H9 (cell line): Measurements from ENCODE around the gene HMGB4. TPM values are rescaled to one million over a fixed set of nuclear protein-coding genes. Genes with fewer than 3 reads are reported as not detected.

Experiments
- DNase-seq: peaks from one replicate; pipeline ENCODE4 v3.0.0-alpha.2; 2017
- H2AFZ ChIP-seq: one replicate; pipeline ENCODE4 v1.6.1; 2013; ENCODE audit warnings: mild to moderate bottlenecking, low read length, control low read depth, moderate library complexity
- H2AK5ac ChIP-seq: 2 replicates; pipeline ENCODE4 v1.6.1; 2013; ENCODE audit warnings: low read length, control low read depth, mixed read lengths; ENCODE audit not compliant: insufficient read length
- H2BK120ac ChIP-seq: one replicate; pipeline ENCODE4 v1.6.1; 2013; ENCODE audit warnings: low read depth, mild to moderate bottlenecking, low read length, control low read depth, inconsistent platforms; ENCODE audit not compliant: poor library complexity, severe bottlenecking
- H2BK12ac ChIP-seq: 2 replicates; pipeline ENCODE4 v1.6.1; 2013; ENCODE audit warnings: low read length, control low read depth, mixed read lengths, low read depth; ENCODE audit not compliant: insufficient read length
- H2BK15ac ChIP-seq: 2 replicates; pipeline ENCODE4 v1.6.1; 2013; ENCODE audit warnings: low read depth, low read length, control low read depth
- H2BK20ac ChIP-seq: one replicate; pipeline ENCODE4 v1.6.1; 2013; ENCODE audit warnings: low read depth, mild to moderate bottlenecking, low read length, control low read depth, inconsistent platforms; ENCODE audit not compliant: poor library complexity, severe bottlenecking
- H2BK5ac ChIP-seq: 2 replicates; pipeline ENCODE4 v1.6.1; 2013; ENCODE audit warnings: low read length, control low read depth, mixed read lengths; ENCODE audit not compliant: insufficient read length
- H3K14ac ChIP-seq: 2 replicates; pipeline ENCODE4 v1.6.1; 2013; ENCODE audit warnings: low read length, control low read depth; ENCODE audit not compliant: insufficient read depth
- H3K18ac ChIP-seq: 2 replicates; pipeline ENCODE4 v1.6.1; 2013; ENCODE audit warnings: low read depth, mild to moderate bottlenecking, mixed read lengths, low read length, control low read depth; ENCODE audit not compliant: insufficient read length
- H3K23ac ChIP-seq: 2 replicates; pipeline ENCODE4 v1.6.1; 2013; ENCODE audit warnings: low read length, control low read depth, mixed read lengths, low read depth; ENCODE audit not compliant: insufficient read length
- H3K23me2 ChIP-seq: 2 replicates; pipeline ENCODE4 v1.6.1; 2013; ENCODE audit warnings: low read depth, mild to moderate bottlenecking, mixed read lengths, low read length, control low read depth; ENCODE audit not compliant: insufficient read length, poor library complexity, severe bottlenecking
- H3K27ac ChIP-seq: 2 replicates; pipeline ENCODE4 v1.5.1; 2013; ENCODE audit warnings: low read length, control low read depth, mixed read lengths, low read depth; ENCODE audit not compliant: insufficient read length
- H3K27me3 ChIP-seq: 2 replicates; pipeline ENCODE4 v1.6.1; 2013; ENCODE audit warnings: low read length, control low read depth, inconsistent platforms; ENCODE audit not compliant: insufficient read depth
- H3K4ac ChIP-seq: 2 replicates; pipeline ENCODE4 v1.6.1; 2013; ENCODE audit warnings: low read depth, mild to moderate bottlenecking, control low read depth, inconsistent platforms, low read length, moderate library complexity
- H3K4me1 ChIP-seq: 2 replicates; pipeline ENCODE4 v1.6.1; 2013; ENCODE audit warnings: low read length, control low read depth, inconsistent platforms; ENCODE audit not compliant: insufficient read depth
- H3K4me2 ChIP-seq: 2 replicates; pipeline ENCODE4 v1.6.1; 2013; ENCODE audit warnings: low read length, control low read depth, mixed read lengths; ENCODE audit not compliant: insufficient read length, insufficient read depth
- H3K56ac ChIP-seq: 2 replicates; pipeline ENCODE4 v1.6.1; 2013; ENCODE audit warnings: low read depth, mild to moderate bottlenecking, mixed read lengths, low read length, control low read depth; ENCODE audit not compliant: insufficient read length
- H3K79me1 ChIP-seq: 2 replicates; pipeline ENCODE4 v1.6.1; 2013; ENCODE audit warnings: low read depth, mild to moderate bottlenecking, moderate library complexity, low read length, control low read depth, inconsistent platforms; ENCODE audit not compliant: insufficient read depth, poor library complexity, severe bottlenecking
- H3K79me2 ChIP-seq: 2 replicates; pipeline ENCODE4 v1.6.1; 2013; ENCODE audit warnings: low read length, control low read depth, inconsistent platforms; ENCODE audit not compliant: insufficient read depth
- H3K9ac ChIP-seq: 2 replicates; pipeline ENCODE4 v1.6.1; 2013; ENCODE audit warnings: low read length, control low read depth, mixed read lengths; ENCODE audit not compliant: insufficient read length; ENCODE audit errors: extremely low read depth
- H3K9me3 ChIP-seq: one replicate; pipeline ENCODE4 v1.6.1; 2013; ENCODE audit warnings: low read depth, low read length, inconsistent platforms; ENCODE audit not compliant: control insufficient read depth
- H3T11ph ChIP-seq: one replicate; pipeline ENCODE4 v1.6.1; 2013; ENCODE audit warnings: mild to moderate bottlenecking, low read length, control low read depth, inconsistent platforms
- H4K20me1 ChIP-seq: one replicate; pipeline ENCODE4 v1.6.1; 2013; ENCODE audit not compliant: control insufficient read depth, insufficient read length, insufficient read depth
- H4K5ac ChIP-seq: 2 replicates; pipeline ENCODE4 v1.6.1; 2013; ENCODE audit warnings: low read depth, mild to moderate bottlenecking, mixed read lengths, low read length, control low read depth; ENCODE audit not compliant: insufficient read length
- H4K8ac ChIP-seq: replicated peaks from 2 replicates; pipeline ENCODE4 v1.6.1; 2013; ENCODE audit warnings: low read length, control low read depth, mixed read lengths, low read depth; ENCODE audit not compliant: insufficient read length
- H4K91ac ChIP-seq: 2 replicates; pipeline ENCODE4 v1.6.1; 2013; ENCODE audit warnings: low read depth, mild to moderate bottlenecking, moderate library complexity, mixed read lengths, low read length, control low read depth; ENCODE audit not compliant: insufficient read length
- H3K27ac Mint-ChIP-seq, 3 experiments: 2 replicates in 2 of 3; 3 replicates in 1 of 3; pipeline ENCODE4 v1.8.0; 2020 to 2021; ENCODE audit warnings: mixed read lengths in 3 of 3, mild to moderate bottlenecking in 1 of 3, moderate library complexity in 1 of 3
- H3K27me3 Mint-ChIP-seq: 2 replicates; pipeline ENCODE4 v1.8.0; 2021; ENCODE audit warnings: low read depth, mild to moderate bottlenecking, moderate library complexity, mixed read lengths
- H3K36me3 Mint-ChIP-seq, 3 experiments: 2 replicates in 2 of 3; 3 replicates in 1 of 3; pipeline ENCODE4 v1.8.0; 2020 to 2021; ENCODE audit warnings: low read depth in 3 of 3, mixed read lengths in 3 of 3; ENCODE audit not compliant: insufficient read depth in 1 of 3
- H3K4me1 Mint-ChIP-seq, 2 experiments: 2 replicates each; pipeline ENCODE4 v1.8.0; 2020; ENCODE audit warnings: mixed read lengths in 2 of 2
- H3K4me3 Mint-ChIP-seq, 2 experiments: 2 replicates in 1 of 2; 3 replicates in 1 of 2; pipeline ENCODE4 v1.8.0; 2020 to 2021; ENCODE audit warnings: mild to moderate bottlenecking in 2 of 2, mixed read lengths in 2 of 2, moderate library complexity in 1 of 2
- H3K9me3 Mint-ChIP-seq, 2 experiments: 2 replicates in 1 of 2; 3 replicates in 1 of 2; pipeline ENCODE4 v1.8.0; 2020; ENCODE audit warnings: mild to moderate bottlenecking in 2 of 2, mixed read lengths in 2 of 2, moderate library complexity in 1 of 2
- WGBS: extraction: QIAGEN DNeasy Blood & Tissue Kit; methylation state at CpG from one replicate; pipeline ENCODE4 v1.1.7; 2013; ENCODE audit warnings: missing lambda C conversion rate, low lambda C conversion rate, mixed read lengths; ENCODE audit not compliant: insufficient read length; ENCODE audit errors: extremely low coverage; 5-methylcytosine and 5-hydroxymethylcytosine counted together
- total RNA-seq: library from RNA; stranded (reverse); gene quantifications from 2 replicates; pipeline ENCODE4 v1.2.1, GENCODE V29; 2021
- TF ChIP-seq, protein P1 (sequence below): fragments of 200-600 bp; sonication (generic); conservative IDR thresholded peaks from 3 replicates; pipeline ENCODE4 v1.8.0; 2021; ENCODE audit warnings: antibody characterized with exemption, mild to moderate bottlenecking

Gene HMGB4
- total RNA-seq, 1 experiment from 2014 or later, result not detected

- no peak overlapping the region for H2BK12ac ChIP-seq
- H3K79me2 ChIP-seq, result no peaks in the 10 kb centered on the region
- no peaks in the 10 kb centered on the region for H3K4me1 ChIP-seq
- Mint-ChIP-seq H3K4me3 (no peak overlapping the region), H3K9me3 (peaks cover 7 to 11% of the 10 kb centered on the region in 2 experiments), H3K36me3 (peaks cover 13 to 23% (median 22%) of the 10 kb centered on the region in 3 experiments), H3K27ac (no peak overlapping the region; a peak in 1 of 7 replicates), H3K4me1 (no peaks in the 10 kb centered on the region), H3K27me3 (peaks cover 1% of the 10 kb centered on the region; the same call in 1 of the 2 replicates)
- H3K4ac ChIP-seq, result no peak overlapping the region
- no peak overlapping the region for H4K8ac ChIP-seq
- no peaks in the 10 kb centered on the region for H3K27me3 ChIP-seq
- DNase-seq, result no peak
- H3K27ac ChIP-seq, result no peak overlapping the region
- H2AFZ ChIP-seq, result no peak overlapping the region
- H4K20me1 ChIP-seq, result no peaks in the 10 kb centered on the region
- H3K4me2 ChIP-seq, result no peak overlapping the region
- H3K9me3 ChIP-seq, result peaks cover 5% of the 10 kb centered on the region
- no peak overlapping the region for H2AK5ac ChIP-seq
- H2BK20ac ChIP-seq, result no peak overlapping the region
- no peak overlapping the region for H4K5ac ChIP-seq
- H2BK5ac ChIP-seq, result no peak overlapping the region
- H3K56ac ChIP-seq, result no peak overlapping the region
- no peak overlapping the region for H3T11ph ChIP-seq
- H3K14ac ChIP-seq, result no peak overlapping the region
- WGBS, result no CpG with 5 or more reads among the region's 6 CpGs
- no peak overlapping the region for H2BK120ac ChIP-seq
- TF ChIP-seq, protein P1, sequence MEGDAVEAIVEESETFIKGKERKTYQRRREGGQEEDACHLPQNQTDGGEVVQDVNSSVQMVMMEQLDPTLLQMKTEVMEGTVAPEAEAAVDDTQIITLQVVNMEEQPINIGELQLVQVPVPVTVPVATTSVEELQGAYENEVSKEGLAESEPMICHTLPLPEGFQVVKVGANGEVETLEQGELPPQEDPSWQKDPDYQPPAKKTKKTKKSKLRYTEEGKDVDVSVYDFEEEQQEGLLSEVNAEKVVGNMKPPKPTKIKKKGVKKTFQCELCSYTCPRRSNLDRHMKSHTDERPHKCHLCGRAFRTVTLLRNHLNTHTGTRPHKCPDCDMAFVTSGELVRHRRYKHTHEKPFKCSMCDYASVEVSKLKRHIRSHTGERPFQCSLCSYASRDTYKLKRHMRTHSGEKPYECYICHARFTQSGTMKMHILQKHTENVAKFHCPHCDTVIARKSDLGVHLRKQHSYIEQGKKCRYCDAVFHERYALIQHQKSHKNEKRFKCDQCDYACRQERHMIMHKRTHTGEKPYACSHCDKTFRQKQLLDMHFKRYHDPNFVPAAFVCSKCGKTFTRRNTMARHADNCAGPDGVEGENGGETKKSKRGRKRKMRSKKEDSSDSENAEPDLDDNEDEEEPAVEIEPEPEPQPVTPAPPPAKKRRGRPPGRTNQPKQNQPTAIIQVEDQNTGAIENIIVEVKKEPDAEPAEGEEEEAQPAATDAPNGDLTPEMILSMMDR, result no peak
- no peaks in the 10 kb centered on the region for H3K79me1 ChIP-seq
- no peaks in the 10 kb centered on the region for H3K23me2 ChIP-seq
- H3K18ac ChIP-seq, result no peak overlapping the region
- no peak overlapping the region for H4K91ac ChIP-seq
- H3K9ac ChIP-seq, result no peak overlapping the region
- no peak overlapping the region for H2BK15ac ChIP-seq
- no peak overlapping the region for H3K23ac ChIP-seq
Observed at GRCh38 chr1:33824321-33824720, 39.6 kb upstream of the HMGB4 start.
